ENCODE measurements around the gene POLR2I.

GRCh38 chr19:36081894-36082293 lies 32.8 kb downstream of the POLR2I start:
- no peak for TF ChIP-seq POLR2AphosphoS5 (IDR thresholded peaks at IDR 0.05; ENCODE audit: low read depth, low read length)
- TF ChIP-seq POLR2A (IDR thresholded peaks at IDR 0.05; ENCODE audit: low read depth, low read length): no peak
- no peak for TF ChIP-seq SPI1 (IDR thresholded peaks at IDR 0.05; ENCODE audit: low read depth, low read length)
- TF ChIP-seq POU2F2 (IDR thresholded peaks at IDR 0.05; ENCODE audit: low read depth, low read length): no peak
- TF ChIP-seq TAF1 (IDR thresholded peaks at IDR 0.05; ENCODE audit: low read depth, low read length): no peak

Measured in GM12891 (cell line).